GM21360 (cell line): ENCODE measurements around the gene NAA50.

Experiments used
- ATAC-seq: cut with Tn5 transposase; IDR thresholded peaks from one replicate; pipeline ENCODE4 v1.9.1; 2021; ENCODE audit warnings: mild to moderate bottlenecking, moderate library complexity; ENCODE audit not compliant: unreplicated experiment

The NAA50 gene

GRCh38 chr3:113690482-113690881 lies 55.6 kb downstream of the NAA50 start:
- ATAC-seq = no peak

- ATAC-seq = no peak
Measured at GRCh38 chr3:113685956-113686721, 59.9 kb downstream of the NAA50 start.

- no peak for ATAC-seq
Measured at GRCh38 chr3:113685124-113685523, 60.9 kb downstream of the NAA50 start.

GRCh38 chr3:113684271-113684819 lies 61.7 kb downstream of the NAA50 start:
- no peak for ATAC-seq

- ATAC-seq = no peak
Measured at GRCh38 chr3:113678773-113679172, 67.3 kb downstream of the NAA50 start.

- no peak for ATAC-seq
Measured at GRCh38 chr3:113677737-113678136, 68.3 kb downstream of the NAA50 start.

GRCh38 chr3:113676261-113676660 lies 69.8 kb downstream of the NAA50 start:
- no peak for ATAC-seq

GRCh38 chr3:113673593-113673992 lies 72.5 kb downstream of the NAA50 start:
- no peak for ATAC-seq

GRCh38 chr3:113668015-113668414 lies 78.0 kb downstream of the NAA50 start:
- ATAC-seq = no peak
